HG03439 (cell line): Measurements from ENCODE around the gene ATG16L1.

Experiments
- ATAC-seq: cut with Tn5 transposase; IDR thresholded peaks from one replicate; pipeline ENCODE4 v1.9.1; 2021; ENCODE audit warnings: mild to moderate bottlenecking, moderate library complexity; ENCODE audit not compliant: unreplicated experiment

The ATG16L1 gene

GRCh38 chr2:233288663-233289062 is 37.2 kb downstream of the ATG16L1 start:
- ATAC-seq, result no peak

DNA sequence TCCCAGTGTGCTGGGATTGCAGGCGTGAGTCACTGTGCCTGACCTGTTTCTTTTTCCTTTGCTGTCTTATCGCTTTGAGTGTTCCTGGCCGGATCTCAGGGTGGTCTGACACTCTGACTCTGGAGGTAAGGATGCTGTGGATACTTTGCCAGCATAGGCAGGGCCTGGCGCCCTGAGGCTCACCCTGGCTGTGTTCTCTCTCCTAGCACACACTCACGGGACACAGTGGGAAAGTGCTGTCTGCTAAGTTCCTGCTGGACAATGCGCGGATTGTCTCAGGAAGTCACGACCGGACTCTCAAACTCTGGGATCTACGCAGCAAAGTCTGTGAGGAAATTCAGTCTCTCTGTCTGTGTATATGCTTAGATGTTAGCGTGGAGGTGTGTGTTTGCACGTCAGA is 38.2 kb downstream of the ATG16L1 start:
- ATAC-seq, result no peak

DNA sequence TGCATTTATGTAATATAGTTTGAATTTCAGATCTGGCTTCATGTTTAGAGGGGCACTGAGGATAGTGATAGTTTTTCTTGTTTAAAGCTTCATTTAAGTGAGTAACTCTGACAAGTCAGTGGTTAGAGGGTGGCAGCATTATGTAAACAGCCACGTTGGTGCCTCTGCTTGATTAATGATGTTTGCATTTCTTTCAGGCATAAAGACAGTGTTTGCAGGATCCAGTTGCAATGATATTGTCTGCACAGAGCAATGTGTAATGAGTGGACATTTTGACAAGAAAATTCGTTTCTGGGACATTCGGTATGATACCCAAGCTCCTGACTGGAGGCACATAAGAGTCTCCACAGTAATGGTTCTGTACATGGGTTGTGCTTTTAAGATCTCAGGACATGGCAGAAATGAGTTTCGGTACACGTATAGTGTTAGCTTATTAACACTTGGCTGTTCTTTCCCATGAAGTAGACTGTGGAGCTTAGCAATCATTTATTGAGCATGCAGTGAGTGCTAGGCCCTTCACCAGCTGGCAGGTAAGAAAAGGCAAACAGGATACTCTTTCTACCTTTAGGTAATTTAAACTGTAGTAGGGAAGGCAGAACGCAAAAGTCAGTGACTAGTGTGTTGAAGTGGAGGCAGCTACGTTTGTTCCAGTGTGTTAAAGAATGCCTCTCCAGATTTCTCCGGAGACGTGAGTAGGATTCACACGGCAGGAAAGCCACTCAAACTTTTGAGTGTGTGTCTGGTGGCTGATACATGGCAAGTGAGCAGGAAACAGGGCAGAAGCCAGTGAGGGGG is 38.8 kb downstream of the ATG16L1 start:
- ATAC-seq, result no peak

DNA sequence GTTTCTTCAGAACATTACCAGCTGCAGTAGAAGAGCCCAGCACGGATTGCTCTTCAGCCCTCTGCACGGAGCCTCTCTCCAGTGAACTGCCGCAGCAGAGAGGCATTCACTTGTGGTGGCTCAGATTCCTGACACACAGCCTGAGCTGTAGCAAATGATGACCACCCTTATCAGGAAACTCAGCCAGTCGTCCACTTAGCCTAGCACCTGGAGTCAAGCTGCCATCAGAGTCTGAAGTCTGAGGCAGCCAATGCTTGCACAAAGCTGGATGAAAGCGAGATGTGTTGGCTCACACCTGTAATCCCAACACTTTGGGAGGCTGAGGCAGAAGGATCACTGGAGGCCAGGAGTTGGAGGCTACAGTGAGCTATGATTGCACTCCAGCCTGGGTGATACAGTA is 44.4 kb downstream of the ATG16L1 start:
- ATAC-seq, result no peak

DNA sequence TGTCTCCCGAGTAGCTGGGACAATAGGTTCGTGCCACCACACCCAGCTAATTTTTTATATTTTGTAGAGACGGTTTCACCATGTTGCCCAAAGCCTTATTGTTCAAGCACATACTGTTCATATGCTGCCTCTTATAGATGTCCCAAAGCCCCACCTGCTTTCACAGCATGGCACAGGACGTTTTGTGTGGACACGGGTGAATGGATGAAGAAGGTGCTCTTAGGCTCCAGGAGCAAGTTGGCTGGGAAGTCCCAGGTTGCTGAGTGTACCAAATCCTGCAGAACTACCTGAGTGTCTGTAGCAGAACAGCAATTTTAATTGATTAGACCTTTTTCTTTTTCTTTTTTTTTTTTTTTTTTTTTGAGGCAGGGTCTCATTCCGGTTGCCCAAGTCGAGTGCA is 45.6 kb downstream of the ATG16L1 start:
- ATAC-seq, result no peak

DNA sequence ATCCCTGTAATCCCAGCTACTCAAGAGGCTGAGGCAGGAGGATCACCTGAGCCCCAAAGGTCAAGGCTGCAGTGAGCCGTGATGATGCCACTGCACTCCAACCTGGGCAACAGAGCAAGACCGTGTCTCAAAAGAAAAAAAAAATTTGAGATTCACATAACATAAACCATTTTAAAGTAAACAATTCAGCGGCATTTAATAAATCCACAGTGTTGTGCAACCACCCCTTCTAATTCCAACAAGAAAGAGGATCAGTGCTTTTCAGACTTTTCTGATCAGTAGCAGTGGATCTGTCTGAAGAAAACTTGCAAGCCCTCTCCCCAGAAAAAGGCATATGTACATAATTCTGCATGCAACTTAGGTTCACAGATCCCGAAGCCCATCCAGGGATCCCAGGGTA is 48.9 kb downstream of the ATG16L1 start:
- no peak for ATAC-seq

DNA sequence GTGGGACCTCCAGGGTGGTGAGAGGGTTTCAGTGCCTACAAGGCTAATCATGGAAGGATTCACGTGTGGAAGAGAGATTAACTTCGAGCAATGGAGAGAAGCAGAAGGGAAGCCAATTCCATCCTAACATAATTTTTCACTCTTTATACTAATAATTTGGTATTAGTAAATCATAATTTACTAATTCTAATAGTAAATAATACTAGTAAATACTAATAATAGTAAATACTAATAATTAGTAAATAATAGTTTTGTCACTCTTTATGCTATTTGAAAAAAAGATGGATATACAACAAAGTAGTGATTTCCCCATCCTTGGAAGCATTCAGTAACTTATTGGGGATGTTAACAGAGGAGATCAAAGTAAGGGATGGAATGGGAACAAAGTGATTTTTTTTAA is 49.8 kb downstream of the ATG16L1 start:
- ATAC-seq, result no peak

DNA sequence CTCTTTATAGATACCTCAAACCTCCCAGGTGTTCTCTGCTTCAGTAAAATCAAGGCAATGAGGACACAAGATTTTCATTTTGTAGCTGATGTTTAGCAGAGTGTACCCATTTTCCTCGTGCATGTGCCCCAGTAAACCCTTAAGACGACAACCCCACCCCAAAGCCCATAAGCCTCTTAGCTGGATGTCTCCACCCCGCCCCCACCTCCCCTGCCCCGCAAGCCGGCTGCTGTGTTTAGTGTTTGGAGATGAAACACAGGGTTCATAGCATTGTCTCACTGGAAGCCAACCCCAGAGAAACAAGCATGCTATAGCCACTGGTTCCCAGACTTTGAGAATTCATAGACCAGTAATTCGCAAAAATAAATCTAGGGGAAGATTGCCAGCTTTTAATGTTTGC is 50.3 kb downstream of the ATG16L1 start:
- ATAC-seq, result no peak

DNA sequence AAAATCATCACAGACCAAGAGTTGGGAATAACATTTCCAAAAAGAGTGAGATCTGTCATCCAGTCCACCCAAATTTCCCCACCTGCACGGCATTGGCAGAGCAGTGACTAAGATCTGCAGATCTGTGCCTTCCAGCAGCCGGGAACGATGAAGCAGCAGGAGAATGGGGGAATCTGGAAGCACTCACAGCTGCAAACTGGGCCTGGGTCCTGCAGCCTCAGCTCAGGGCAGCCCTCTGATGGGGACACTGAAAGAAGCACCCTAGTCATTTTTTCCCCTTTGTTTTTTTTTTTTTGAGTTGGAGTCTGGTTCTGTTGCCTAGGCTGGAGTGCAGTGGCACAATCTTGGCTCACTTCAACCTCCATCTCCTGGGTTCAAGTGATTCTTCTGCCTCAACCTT is 51.8 kb downstream of the ATG16L1 start:
- ATAC-seq, result no peak

GRCh38 chr2:233307565-233307964 is 56.1 kb downstream of the ATG16L1 start, which contains the start of gene SAG:
Gene SAG (plus strand): TSS chr2:233307816. CDS start chr2:233309190, 1,374 bp downstream.
- no peak for ATAC-seq

DNA sequence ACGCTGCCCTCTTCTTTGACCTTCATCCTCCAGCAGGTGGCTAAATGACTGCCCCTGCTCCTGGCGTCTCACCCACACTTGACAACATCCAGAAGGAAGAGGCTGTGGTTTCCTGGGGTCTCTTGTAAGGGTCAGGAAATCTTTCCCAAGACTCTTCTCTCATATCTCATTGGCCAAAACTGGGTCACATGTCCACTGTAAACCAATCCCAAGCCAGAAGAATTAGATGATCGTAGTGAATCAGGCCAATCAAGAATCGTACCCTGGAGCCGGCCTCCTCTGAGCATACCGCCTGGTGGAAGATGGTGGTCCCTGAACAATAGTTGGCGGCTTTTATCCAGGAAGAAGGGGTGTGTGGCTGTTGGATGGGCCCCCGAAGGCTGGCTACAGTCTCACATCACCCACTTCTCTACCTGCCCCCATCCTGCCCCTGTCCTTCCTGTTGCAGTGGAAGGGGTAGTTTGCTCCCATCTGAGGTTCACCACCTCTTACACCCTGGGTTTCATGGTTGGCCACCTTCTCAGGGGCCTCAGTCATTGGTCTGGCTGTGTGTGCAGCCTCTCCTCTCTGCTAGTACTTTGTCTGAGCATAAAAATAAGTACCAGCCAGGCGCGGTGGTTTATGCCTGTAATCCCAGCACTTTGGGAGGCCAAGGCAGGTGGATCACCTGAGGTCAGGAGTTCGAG is 59.9 kb downstream of the ATG16L1 start:
- no peak for ATAC-seq

DNA sequence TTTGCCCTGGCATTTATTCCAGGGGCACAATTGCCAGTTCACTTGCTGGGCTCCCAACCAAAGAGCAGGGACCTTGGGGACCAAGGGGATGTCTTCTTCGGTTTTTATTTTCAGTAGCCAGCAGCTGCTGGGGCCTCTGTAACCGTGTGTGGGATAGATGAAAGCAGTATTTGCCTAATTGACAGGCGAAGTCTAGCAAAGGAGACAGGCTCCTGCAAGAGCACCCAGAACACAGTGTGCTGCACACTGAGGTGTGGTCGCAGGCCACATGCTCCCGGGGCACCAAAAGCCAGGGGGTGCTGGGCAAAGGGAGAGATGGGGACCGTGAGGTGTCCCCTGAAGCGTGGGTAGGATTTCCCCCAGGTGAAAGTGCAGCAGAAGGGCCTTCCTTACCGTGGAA is 61.4 kb downstream of the ATG16L1 start:
- no peak for ATAC-seq

- no peak for ATAC-seq
Measured at GRCh38 chr2:233314180-233314925, 62.9 kb downstream of the ATG16L1 start.

GRCh38 chr2:233317196-233317943 is 65.9 kb downstream of the ATG16L1 start:
- no peak for ATAC-seq

DNA sequence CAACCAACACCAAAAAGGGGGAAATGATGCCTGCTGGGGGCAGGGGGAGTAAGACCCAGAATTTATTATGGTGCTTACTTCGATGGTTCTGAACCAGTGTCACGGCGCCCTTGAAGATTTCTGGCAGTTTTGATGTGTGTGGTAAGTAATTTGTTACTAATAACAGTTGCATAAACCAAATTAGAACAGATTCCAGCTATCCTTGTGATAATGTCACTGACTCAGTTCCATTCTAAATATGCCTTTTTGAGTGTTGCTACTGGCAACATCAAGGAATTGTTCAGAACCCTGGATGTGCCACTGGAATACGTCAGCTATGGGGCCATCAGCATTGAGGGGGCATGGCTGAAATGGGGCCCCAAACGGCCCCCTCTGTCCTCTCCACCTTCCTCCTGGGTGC is 67.8 kb downstream of the ATG16L1 start:
- ATAC-seq, result no peak

- ATAC-seq, result no peak
Measured at GRCh38 chr2:233320470-233320869, 69.0 kb downstream of the ATG16L1 start.

DNA sequence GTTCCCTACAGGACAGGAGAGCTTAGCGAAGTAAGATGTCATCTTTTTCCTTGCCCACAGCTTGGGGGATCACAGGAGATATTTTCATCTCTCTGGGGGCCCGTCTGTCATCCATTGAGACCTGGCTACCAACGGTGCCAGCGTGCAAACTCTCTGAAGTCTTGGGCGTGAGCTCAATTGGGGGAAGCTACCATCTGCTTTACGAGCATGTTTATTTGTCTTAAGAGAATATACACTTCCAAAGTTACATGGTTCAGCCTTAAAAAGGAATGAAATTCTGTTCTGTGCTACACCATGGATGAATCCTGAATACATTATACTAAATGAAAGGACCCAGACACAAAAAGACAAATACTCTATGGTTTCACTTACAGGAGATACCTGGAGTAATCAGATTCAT is 69.7 kb downstream of the ATG16L1 start:
- ATAC-seq, result no peak

GRCh38 chr2:233323851-233324250 is 72.4 kb downstream of the ATG16L1 start:
- ATAC-seq, result no peak

DNA sequence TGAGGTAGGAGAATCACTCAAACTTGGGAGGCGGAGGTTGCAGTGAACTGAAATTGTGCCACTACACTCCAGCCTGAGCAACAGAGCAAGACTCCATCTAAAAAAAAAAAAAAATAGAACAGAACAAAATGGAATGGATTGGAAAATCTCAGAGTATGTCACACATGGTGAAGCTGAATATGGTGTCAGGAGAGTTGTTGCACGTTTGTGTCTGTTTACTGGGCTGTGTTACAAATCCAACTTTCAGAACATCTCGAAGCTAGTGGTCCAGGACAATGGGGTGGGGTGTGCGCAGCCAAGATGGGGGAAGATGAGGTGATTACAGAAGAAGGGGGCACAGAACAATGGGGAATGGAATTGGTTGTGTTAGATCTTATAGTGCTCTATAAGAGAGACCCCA is 73.8 kb downstream of the ATG16L1 start:
- no peak for ATAC-seq

DNA sequence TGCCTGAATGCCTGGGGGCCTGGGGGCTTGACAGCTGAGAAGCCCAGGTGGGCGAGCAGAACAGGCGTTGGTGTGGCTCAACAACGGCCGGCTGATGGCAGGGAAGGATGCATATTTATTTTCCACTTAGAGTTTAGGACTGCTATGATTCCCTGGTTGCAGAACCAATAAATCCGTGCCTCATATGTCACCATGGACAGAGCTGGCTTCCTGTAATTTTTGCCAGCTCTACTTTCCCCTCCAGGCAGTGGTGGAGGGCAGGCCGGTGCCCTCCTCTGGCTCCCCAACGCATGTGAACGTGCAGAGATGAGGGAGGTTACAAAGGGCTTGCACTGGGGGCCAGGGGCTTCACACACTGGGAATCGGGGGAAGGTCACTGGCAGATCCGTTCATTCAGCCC is 74.3 kb downstream of the ATG16L1 start:
- no peak for ATAC-seq

- no peak for ATAC-seq
Measured at GRCh38 chr2:233326500-233326899, 75.0 kb downstream of the ATG16L1 start.
